Measurements from ENCODE around the gene ZFPL1.
A peak's percentile ranks its signal among the peaks of the same experiment; 100 is the strongest.

Gene ZFPL1

DNA sequence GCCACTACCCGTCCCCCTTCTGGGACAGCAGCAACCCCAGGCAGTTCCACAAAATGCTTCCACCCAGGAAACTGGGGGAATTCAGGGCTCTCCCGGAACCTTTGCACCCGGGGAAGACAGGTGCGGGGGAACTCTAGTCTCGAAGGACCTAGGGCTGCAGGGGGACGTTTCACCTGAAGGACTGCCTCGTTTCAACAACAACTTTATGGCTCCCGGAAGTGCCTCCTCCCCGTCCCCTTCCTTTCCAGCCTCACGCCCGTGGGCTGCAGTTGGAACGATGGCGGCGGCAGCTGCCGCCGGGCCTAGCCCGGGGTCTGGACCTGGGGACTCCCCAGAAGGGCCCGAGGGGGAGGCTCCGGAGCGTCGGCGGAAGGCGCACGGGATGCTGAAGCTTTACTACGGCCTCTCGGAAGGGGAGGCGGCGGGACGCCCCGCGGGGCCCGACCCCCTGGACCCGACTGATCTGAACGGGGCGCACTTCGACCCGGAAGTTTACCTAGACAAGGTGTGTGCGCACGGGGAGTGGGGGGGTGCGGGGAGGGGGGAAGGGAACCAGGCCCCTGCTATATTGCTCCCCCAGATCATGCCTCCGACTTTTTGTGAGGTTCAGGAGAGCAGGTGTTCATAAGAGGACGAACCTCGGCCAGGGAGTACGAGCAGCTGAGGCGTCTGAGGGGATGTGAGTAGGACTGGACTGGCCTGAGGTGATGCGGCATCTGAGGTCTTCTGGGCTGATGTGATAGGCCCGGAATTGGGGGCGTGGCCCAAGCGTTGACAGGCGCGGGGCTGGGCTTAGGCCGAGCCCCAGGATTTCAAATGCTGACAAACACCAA, 12.2 kb downstream of the ZFPL1 start, which contains the start of gene VPS51:
TSS of gene VPS51 (plus strand) at position 241 of the 833 bp plus-strand sequence. CDS start at position 278, 37 bp downstream.
- peak in 1 of 2 experiments; percentile 66 for DNase-seq

DNA sequence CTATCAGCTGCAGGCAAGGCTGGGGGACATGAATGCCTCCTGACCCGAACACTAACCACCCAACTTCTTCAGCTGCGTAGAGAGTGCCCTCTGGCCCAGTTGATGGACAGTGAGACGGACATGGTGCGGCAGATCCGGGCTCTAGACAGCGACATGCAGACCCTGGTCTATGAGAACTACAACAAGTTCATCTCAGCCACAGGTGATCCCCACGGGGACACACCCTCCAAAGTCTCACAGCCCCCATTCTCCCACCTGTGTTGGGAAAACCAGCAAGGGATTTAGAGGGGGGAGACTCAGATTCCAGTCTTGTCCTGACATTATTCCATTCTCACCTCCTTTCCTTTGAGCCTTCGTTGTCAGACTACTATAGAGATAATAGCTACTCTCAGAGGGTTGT, 12.9 kb downstream of the ZFPL1 start:
- no peak for DNase-seq

DNA sequence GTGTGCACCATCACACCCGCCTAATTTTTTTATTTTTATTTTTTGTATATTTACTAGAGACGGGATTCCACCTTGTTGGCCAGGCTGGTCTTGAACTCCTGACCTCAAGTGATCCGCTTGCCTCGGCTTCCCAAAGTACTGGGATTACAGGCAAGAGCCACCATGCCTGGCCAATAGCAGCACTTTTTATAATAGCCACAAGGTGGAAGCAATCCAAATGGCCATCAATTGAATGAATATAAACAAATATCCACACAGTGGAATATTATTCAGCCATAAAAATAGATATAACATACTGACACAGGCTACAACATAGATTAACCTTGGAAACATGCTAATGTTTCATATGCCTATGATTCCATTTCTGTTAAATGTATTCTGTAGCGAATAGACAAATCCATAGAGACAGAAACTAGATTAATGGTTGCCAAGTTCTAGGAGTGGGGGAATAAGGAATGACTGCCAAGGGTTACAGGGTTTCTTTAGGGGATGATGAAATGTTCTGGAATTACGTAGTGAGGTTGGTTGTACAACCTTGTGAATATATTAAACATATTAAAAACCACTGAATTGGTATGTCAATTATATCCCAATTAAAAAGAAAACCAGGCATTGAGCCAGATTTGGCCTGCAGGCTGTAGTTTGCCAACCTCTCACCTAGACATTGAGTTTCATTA, 16.8 kb downstream of the ZFPL1 start:
- no peak for DNase-seq

DNA sequence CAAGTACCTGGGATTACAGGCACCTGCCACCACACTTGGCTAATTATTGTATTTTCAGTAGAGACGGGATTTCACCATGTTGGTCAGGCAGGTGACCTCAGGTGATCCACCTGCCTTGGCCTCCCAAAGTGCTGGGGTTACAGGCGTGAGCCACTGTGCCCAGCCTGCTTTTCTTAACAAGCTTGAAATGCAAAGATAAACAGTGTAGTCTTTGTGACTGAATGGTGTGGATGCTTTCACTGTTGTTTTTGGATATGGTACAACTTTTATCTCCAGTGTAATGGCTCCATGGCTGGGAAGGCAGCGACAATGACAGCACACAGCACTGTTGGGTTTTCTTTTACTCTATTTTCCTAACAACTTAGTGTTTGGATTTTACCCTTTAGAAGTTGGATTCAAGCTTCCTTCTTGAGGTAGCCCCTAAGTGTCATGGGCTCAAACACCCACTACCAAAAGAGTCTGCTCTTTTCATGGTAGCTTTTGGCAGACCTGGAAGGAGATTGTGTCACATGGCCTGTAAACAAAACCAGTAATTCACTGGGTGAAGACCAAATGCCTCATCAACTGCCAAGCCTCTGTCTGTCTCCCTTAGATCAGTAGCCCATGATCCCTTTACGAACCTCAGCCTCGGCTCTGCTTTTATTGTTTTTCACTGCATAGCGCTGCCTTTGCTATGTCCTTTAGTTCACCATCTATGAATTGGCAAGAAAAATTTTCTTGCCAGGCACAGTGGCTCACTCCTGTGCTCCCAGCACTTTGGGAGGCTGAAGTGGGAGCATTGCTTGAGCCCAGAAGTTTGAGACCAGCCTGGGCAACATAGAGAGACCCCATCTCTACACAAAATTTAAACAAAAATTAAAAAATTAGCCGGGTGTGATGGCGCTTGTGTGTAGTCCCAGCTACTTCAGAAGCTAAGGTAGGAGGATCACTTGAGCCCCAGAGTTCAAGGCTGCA, 18.4 kb downstream of the ZFPL1 start:
- DNase-seq, result no peak

DNA sequence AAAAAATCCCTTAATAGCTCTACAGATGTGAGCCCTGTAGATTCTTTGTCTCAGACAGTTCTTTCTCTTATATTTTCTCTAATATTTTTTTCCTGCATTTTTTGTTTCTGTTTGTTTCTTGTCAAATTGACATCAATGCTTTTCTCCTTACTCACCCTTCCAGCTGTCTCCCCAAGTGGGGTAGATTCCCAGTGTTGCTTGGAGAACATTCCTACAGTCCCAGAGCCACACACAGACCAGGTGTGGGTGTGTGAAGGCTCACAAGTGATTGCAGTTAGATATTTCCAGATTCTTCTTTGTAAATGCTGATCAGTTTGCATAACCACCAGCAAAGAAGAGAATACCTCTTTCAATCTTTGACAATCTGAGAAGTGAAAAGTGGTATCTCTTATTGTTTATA, 19.5 kb downstream of the ZFPL1 start:
- DNase-seq, result no peak

DNA sequence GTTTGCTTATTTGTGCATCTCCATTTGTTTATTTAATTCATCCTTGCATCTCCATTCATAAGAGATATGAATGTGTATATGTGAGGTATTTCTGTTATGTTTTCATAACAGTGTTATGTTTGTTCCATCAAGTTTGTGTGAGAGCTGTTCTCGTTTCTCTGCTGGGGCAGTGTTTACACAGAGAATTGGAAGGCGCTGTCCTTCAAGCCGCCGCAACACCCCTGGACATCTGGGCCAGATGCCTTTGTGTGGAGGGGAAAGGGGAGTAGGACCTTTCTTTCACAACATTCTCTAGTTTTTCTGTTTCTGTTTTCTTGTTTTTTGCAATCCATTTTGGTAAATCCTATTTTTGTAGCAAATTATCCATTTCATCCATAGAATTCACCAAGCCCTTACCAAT, 20.6 kb downstream of the ZFPL1 start:
- no peak for DNase-seq

DNA sequence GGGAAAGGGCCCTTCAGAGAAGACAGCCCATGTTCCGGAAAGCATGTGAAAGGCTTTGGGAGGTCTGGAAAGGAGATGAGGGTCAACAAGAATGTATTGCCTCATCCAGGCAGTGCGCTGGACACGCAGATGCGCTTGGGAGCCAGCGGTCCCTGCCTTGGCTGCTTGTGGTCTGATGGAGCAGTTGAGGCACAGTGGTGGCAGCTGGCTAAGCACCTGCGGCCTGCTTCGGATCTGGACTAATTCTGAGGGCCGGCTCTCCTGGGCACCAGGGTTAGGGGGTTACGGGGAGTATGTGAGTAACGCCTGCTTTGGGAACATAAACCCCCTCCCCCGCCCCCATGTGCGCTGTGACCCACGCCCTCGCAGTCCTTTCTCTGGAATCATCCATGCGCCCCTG, 23.1 kb downstream of the ZFPL1 start:
- no peak for DNase-seq

DNA sequence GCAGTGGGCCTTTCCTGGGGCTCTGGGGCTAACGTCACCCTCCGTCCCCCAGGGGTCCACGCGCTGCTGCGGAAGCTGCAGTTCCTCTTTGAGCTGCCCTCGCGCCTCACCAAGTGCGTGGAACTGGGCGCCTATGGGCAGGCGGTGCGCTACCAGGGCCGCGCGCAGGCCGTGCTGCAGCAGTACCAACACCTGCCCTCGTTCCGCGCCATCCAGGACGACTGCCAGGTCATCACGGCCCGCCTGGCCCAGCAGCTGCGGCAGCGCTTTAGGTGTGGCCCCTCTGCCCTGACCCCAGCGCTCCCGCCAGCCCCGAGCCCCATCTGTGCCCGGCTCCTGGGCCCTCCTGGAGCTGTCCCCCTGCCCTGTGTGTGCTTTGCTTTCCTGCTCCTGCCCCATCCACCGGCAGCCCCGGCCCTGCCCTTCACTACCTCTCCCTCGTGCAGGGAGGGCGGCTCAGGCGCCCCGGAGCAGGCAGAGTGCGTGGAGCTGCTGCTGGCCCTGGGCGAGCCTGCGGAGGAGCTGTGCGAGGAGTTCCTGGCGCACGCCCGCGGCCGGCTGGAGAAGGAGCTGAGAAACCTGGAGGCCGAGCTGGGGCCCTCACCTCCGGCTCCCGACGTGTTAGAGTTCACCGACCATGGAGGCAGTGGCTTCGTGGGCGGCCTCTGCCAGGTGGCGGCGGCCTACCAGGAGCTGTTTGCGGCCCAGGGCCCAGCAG, 23.9 kb downstream of the ZFPL1 start:
- no peak for DNase-seq

DNA sequence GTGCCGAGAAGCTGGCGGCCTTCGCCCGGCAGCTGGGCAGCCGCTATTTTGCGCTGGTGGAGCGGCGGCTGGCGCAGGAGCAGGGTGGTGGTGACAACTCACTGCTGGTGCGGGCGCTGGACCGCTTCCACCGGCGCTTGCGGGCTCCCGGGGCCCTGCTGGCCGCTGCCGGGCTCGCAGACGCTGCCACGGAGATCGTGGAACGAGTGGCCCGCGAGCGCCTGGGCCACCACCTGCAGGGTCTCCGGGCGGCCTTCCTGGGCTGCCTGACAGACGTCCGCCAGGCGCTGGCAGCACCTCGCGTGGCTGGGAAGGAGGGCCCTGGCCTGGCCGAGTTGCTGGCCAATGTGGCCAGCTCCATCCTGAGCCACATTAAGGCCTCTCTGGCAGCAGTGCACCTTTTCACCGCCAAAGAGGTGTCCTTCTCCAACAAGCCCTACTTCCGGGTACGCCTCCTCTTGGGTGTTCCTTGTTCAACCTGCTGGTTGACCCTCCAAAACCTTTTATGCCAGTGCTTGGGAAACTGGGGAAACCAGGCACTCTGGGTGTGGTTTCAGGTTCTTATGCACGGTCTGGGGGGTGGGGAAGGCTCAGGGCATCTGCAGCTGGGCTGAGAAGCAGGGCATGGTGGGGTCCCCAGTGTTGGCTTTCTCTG, 24.6 kb downstream of the ZFPL1 start:
- no peak for DNase-seq

DNA sequence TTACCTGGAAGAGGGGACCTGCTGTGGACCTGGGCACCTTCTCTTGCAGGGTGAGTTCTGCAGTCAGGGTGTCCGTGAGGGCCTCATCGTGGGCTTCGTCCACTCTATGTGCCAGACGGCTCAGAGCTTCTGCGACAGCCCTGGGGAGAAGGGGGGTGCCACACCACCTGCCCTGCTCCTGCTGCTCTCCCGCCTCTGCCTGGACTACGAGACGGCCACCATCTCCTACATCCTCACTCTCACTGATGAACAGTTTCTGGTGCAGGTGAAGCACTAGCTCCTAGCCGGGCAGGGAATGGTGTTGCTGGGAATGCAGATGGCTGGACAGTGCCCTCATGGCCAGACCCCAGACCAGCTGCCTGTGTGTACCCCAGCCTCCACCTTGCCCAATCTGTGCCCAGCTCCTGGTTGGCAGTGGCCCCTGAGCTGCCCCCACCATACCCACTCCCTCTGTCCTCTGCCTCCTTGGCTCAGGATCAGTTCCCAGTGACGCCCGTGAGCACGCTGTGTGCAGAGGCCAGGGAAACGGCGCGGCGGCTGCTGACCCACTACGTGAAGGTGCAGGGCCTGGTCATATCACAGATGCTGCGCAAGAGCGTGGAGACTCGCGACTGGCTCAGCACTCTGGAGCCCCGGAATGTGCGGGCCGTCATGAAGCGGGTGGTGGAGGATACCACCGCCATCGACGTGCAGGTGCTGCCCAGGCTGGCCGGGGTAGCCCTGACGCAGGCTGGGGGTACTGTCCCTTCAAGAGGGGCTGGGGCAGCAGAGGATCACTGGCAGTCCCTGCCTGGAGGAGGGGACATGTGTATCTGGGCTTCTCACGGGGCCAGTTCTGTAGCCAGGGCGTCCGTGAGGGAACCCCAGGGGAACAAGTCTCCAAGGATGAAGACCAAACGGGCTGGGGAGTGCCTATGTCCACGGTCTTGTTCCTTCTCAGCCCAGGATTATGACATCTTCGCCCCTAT, 25.5 kb downstream of the ZFPL1 start:
- no peak for DNase-seq

DNA sequence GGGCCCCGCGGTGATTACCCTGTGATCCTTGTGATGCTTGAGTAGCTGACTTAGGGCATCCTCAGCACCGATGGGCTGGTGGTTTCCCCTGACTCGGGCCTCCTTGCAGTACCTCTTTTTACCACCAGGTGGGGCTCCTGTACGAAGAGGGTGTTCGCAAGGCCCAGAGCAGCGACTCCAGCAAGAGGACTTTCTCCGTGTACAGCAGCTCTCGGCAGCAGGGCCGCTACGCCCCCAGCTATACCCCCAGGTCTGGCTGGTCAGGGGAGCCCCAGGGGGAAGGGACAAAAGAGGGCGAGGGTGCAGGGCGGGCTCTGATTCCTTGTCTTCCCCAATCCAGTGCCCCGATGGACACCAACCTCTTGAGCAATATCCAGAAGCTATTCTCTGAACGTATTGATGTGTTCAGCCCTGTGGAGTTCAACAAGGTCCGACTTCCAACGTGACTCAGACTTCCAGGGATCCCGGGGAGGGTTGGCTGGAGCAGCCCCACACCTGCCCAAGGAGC, 26.4 kb downstream of the ZFPL1 start:
- peak in 1 of 2 experiments; percentile 53 for DNase-seq

DNA sequence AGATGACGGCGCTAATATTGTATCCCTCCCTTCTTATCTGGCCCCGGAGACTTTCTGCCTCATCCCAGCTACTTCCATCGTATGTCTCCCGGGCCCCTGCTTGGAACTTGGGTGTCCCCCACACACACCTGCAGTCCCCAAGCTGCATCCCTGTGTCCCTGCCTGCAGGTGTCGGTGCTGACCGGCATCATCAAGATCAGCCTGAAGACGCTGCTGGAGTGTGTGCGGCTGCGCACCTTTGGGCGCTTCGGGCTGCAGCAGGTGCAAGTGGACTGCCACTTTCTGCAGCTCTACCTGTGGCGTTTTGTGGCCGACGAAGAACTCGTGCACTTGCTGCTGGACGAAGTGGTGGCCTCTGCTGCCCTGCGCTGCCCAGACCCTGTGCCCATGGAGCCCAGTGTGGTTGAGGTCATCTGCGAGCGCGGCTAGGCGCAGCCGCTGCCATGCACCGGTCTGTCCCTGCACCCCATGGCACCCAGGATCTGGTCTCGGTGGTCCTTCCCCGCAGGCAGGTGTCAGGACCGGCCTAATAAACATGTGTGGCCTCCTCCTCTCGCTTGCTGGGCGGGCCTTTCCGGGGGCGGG, 27.2 kb downstream of the ZFPL1 start:
- no peak for DNase-seq

DNA sequence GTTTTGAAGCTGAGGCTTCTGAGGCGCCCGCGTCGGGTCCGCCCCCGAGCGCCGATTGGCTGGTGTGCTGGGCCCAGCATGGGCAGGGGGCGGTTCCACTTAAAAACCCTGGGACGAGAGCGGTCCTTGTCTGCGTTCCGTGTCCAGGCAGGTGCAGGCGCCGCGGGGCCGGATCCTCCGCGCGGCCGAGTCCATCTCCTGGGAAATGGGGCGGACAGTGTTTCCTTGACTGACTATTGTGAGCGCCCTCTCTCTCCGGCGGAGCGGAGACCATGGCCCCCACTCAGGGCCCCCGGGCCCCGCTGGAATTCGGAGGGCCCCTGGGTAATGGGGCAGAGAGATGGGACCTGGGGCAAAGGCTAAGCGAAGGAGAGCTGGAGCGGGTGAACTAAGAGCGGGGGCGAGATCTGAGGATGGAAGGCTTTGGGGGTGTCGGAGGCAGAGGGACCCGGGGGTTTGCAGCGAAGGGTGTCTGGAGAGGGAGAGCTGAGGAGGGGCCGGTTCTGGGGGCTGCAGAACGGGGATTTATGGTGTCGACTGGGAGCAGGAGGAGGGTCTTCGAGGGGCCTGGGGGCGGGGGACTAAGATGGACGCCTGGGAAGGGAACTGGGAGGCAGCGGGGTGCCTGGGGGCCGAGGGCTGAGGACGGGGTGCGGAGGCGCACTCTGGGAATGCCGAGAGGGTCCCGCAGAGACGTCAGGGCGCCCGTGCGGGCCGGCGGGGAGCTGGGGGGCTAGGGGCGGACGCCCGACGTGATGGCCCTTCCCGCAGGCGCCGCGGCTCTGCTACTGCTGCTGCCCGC, 27.9 kb downstream of the ZFPL1 start, which contains the start of gene TM7SF2:
TSS of gene TM7SF2 (plus strand) at position 129 of the 802 bp plus-strand sequence. CDS start at position 273, 144 bp downstream.
- DNase-seq, result peak; percentile 68 to 92

DNA sequence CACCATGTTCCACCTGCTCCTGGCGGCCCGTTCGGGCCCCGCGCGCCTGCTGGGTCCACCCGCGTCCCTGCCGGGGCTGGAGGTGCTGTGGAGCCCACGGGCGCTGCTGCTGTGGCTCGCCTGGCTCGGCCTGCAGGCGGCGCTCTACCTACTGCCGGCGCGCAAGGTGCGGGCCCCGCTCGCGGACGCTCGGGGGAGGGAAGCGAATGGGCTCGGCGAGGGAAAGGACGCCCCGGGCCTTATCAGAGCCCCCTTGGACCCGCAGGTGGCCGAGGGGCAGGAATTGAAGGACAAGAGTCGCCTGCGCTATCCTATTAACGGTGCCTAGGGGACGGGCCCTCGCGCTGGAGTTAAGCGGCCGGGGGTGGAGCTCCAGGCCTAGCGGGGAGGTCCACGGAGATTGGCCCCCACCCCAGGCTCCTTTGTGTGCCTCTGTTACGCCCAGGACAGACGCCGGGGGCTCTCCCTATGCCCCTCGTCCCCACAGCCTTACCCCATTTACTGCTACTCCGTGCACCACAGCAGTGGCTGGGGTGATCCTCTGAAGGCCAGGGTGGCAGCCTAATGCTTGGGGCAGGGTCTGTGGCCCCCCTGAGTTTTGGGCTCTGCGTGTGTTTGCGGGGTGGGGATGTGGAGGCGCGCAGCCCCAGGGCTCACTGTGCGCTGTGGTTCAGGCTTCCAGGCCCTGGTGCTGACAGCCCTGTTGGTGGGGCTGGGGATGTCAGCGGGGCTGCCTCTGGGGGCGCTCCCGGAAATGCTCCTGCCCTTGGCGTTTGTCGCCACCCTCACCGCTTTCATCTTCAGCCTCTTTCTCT, 28.7 kb downstream of the ZFPL1 start:
- DNase-seq, result no peak

DNA sequence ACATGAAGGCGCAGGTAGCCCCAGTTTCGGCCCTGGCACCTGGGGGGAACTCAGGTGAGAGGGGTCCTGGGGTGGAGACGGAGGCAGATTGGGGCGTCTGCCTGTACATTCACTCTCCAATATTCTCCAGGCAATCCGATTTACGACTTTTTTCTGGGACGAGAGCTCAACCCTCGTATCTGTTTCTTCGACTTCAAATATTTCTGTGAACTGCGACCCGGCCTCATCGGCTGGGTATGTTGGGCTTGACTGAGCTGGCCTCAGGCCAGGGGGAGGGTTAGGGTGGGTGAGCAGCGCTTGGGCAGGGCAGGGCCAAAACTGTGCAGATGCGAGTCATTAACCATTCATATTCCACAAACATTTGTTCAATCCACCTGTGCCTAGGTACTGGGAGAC, 29.3 kb downstream of the ZFPL1 start:
- no peak for DNase-seq

DNA sequence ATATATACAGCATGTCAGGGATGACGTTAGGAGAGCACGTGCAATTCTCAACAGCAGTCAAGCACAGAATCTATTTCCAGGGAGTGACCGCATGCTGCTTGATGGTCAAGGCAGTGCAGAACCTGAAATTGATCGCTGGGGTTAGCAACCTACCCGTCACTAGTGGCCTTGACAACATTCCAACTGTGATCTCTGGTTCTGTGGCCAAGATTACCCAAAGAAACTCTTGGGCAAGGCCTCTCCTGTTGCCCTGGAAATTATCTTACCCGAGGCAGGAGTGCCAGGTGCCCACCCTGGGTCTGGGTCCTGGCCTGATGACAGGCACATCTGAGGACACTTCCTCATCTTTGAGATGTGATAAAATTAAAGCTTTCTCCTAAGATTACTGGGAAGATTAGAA, 29.8 kb downstream of the ZFPL1 start:
- no peak for DNase-seq

DNA sequence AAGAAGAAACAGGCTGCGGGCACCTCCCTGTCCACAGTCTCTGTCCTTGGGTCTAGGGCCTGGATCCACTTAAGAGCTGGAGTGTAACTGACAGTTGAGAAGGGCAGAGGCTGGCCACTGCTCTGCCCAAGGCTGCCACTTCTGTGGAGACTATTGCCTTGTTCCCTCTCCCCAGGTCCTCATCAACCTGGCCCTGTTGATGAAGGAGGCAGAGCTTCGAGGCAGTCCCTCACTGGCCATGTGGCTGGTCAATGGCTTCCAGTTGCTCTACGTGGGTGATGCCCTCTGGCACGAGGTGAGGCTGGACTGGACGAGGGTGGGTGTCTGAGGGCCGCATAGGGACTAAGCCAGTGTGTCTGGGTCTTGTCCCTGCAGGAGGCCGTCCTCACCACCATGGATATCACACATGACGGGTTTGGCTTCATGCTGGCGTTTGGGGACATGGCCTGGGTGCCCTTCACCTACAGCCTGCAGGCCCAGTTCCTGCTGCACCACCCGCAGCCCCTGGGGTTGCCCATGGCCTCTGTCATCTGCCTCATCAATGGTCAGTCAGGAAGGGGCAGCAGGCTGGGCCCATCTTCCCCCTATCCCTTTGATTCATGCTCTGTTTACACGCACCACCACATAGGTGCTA, 30.6 kb downstream of the ZFPL1 start:
- no peak for DNase-seq

Data from cerebellar nuclear complex (tissue), 1 donor.